Measurements from ENCODE around the gene FOXP1. TPM values are rescaled to one million over a fixed set of nuclear protein-coding genes. Genes with fewer than 3 reads are reported as not detected.

The FOXP1 gene
- total RNA-seq, 2 donors from 2014 or later, result 41.7 to 94.3 TPM

- Mint-ChIP-seq H3K27ac (no peak overlapping the region), H3K4me3 (no peak overlapping the region), H3K36me3 (ENCODE audit: low read depth) (peaks cover 24% of the 10 kb centered on the region), H3K9me3 (no peaks in the 10 kb centered on the region), H3K4me1 (peaks cover 71% of the 10 kb centered on the region), H3K27me3 (ENCODE audit: insufficient read depth) (no peaks in the 10 kb centered on the region)
- Histone ChIP-seq H3K36me3 (ENCODE audit: control insufficient read depth, insufficient read depth, low read length) (peaks cover 8% of the 10 kb centered on the region), H3K4me1 (ENCODE audit: control insufficient read depth, insufficient read depth, low read length) (peaks cover 21% of the 10 kb centered on the region), H3K4me3 (ENCODE audit: low read length) (no peak overlapping the region), H3K27me3 (ENCODE audit: control insufficient read depth, insufficient read depth, low read length, poor library complexity, severe bottlenecking) (no peaks in the 10 kb centered on the region), H3K9ac (ENCODE audit: extremely low read depth, low read length, poor library complexity, severe bottlenecking) (no peak overlapping the region), H3K9me3 (ENCODE audit: control insufficient read depth, low read length) (no peaks in the 10 kb centered on the region), H3K27ac (ENCODE audit: low read depth, low read length) (no peak overlapping the region)
- WGBS, 2 experiments (ENCODE audit: insufficient coverage in 1 of 2, insufficient read length in 1 of 2), result 96% methylated on average over 1 of the region's 1 CpG; no CpG with 5 or more reads in 1 of the 2 experiments
- TF ChIP-seq CTCF (conservative IDR thresholded peaks at IDR 0.05), result no peak
- DNase-seq, result no peak
These were observed 537.6 kb downstream of the FOXP1 start for GRCh38 chr3:71045917-71046282.

GRCh38 chr3:71045212-71045916, 538.2 kb downstream of the FOXP1 start:
- H3K27ac ChIP-seq (ENCODE audit: low read depth, low read length), result no peak overlapping the region
- peaks cover 66% of the 10 kb centered on the region for H3K4me1 Mint-ChIP-seq
- H3K9me3 Mint-ChIP-seq, result no peaks in the 10 kb centered on the region
- H3K4me1 ChIP-seq (ENCODE audit: control insufficient read depth, insufficient read depth, low read length), result peaks cover 16% of the 10 kb centered on the region
- H3K27me3 Mint-ChIP-seq (ENCODE audit: insufficient read depth), result no peaks in the 10 kb centered on the region
- H3K4me3 Mint-ChIP-seq, result no peak overlapping the region
- TF ChIP-seq CTCF (conservative IDR thresholded peaks at IDR 0.05), result no peak
- H3K36me3 Mint-ChIP-seq (ENCODE audit: low read depth), result peaks cover 28% of the 10 kb centered on the region
- H3K4me3 ChIP-seq (ENCODE audit: low read length), result no peak overlapping the region
- peaks cover 13% of the 10 kb centered on the region for H3K36me3 ChIP-seq (ENCODE audit: control insufficient read depth, insufficient read depth, low read length)
- H3K27ac Mint-ChIP-seq, result no peak overlapping the region
- DNase-seq, result no peak
- WGBS, 2 experiments (ENCODE audit: insufficient coverage in 1 of 2, insufficient read length in 1 of 2), result 84 to 94% methylated on average over 3 to 5 of the region's 5 CpGs
- no peaks in the 10 kb centered on the region for H3K9me3 ChIP-seq (ENCODE audit: control insufficient read depth, low read length)
- no peaks in the 10 kb centered on the region for H3K27me3 ChIP-seq (ENCODE audit: control insufficient read depth, insufficient read depth, low read length, poor library complexity, severe bottlenecking)
- no peak overlapping the region for H3K9ac ChIP-seq (ENCODE audit: extremely low read depth, low read length, poor library complexity, severe bottlenecking)

- H3K9me3 ChIP-seq (ENCODE audit: control insufficient read depth, low read length), result no peaks in the 10 kb centered on the region
These were observed 540.8 kb downstream of the FOXP1 start for GRCh38 chr3:71042759-71043158.

More at GRCh38 chr3:71042759-71043158, 540.8 kb downstream of the FOXP1 start:
- no peaks in the 10 kb centered on the region for H3K9me3 Mint-ChIP-seq
- no peak overlapping the region for H3K9ac ChIP-seq (ENCODE audit: extremely low read depth, low read length, poor library complexity, severe bottlenecking)
- no peak overlapping the region for H3K27ac Mint-ChIP-seq
- no peak overlapping the region for H3K4me3 Mint-ChIP-seq
- 83 to 92% methylated on average over 2 to 8 of the region's 9 CpGs for WGBS, 2 experiments (ENCODE audit: insufficient coverage in 1 of 2, insufficient read length in 1 of 2)
- H3K4me1 ChIP-seq (ENCODE audit: control insufficient read depth, insufficient read depth, low read length), result peaks cover 3% of the 10 kb centered on the region
- H3K4me1 Mint-ChIP-seq, result peaks cover 40% of the 10 kb centered on the region
- H3K36me3 Mint-ChIP-seq (ENCODE audit: low read depth), result peaks cover 50% of the 10 kb centered on the region
- H3K4me3 ChIP-seq (ENCODE audit: low read length), result no peak overlapping the region
- no peaks in the 10 kb centered on the region for H3K27me3 Mint-ChIP-seq (ENCODE audit: insufficient read depth)
- no peak for DNase-seq
- no peak overlapping the region for H3K27ac ChIP-seq (ENCODE audit: low read depth, low read length)
- peaks cover 21% of the 10 kb centered on the region for H3K36me3 ChIP-seq (ENCODE audit: control insufficient read depth, insufficient read depth, low read length)
- TF ChIP-seq CTCF (conservative IDR thresholded peaks at IDR 0.05), result no peak
- H3K27me3 ChIP-seq (ENCODE audit: control insufficient read depth, insufficient read depth, low read length, poor library complexity, severe bottlenecking), result no peaks in the 10 kb centered on the region
